ENCODE data around the gene ACER2. TPM values are rescaled to one million over a fixed set of nuclear protein-coding genes. Genes with fewer than 3 reads are reported as not detected.

The ACER2 gene
- total RNA-seq, 3 donors from 2014 or later (not counting 1 experiment from before 2014, with no cell fraction given): 0.61 to 1.3 (median 1.2) TPM

- ATAC-seq (no peak), DNase-seq (no peak)
- Histone ChIP-seq H3K36me3 (ENCODE audit: control insufficient read depth, insufficient read depth, low read length) (no peaks in the 10 kb centered on the region), H3K4me1 (ENCODE audit: control insufficient read depth, insufficient read depth, low read length) (peaks cover 4% of the 10 kb centered on the region), H3K27ac (ENCODE audit: low read length) (no peak overlapping the region), H3K27me3 (ENCODE audit: control insufficient read depth, insufficient read depth, low read length) (no peaks in the 10 kb centered on the region), H3K9me3 (ENCODE audit: control insufficient read depth, insufficient read depth, low read length) (no peaks in the 10 kb centered on the region), H3K4me3 (ENCODE audit: low read length) (no peak overlapping the region)
- no peak overlapping the region for H3K27ac Mint-ChIP-seq
- intact Hi-C loops (cut with micrococcal nuclease): loop anchor here (10.0 kb wide), 1 partner anchor 1448 kb away; no protein-coding TSS in a partner anchor
- H3K36me3 Mint-ChIP-seq: no peaks in the 10 kb centered on the region
- 94% methylated on average over 1 of the region's 1 CpG for WGBS (ENCODE audit: insufficient coverage)
- no peaks in the 10 kb centered on the region for H3K9me3 Mint-ChIP-seq
- peaks cover 9 to 26% of the 10 kb centered on the region in 2 donors for H3K27me3 Mint-ChIP-seq (ENCODE audit: low read depth in 2 of 2)
- peaks cover 9 to 10% of the 10 kb centered on the region in 2 donors for H3K4me1 Mint-ChIP-seq
- H3K4me3 Mint-ChIP-seq: no peak overlapping the region
- no peak for TF ChIP-seq CTCF (IDR thresholded peaks at IDR 0.05)
These were observed 88.5 kb downstream of the ACER2 start for GRCh38 chr9:19497276-19497675.

- peaks cover 7 to 8% of the 10 kb centered on the region in 2 donors for H3K4me1 Mint-ChIP-seq
- TF ChIP-seq CTCF (IDR thresholded peaks at IDR 0.05): no peak
- no peaks in the 10 kb centered on the region for H3K9me3 Mint-ChIP-seq
- no peak for ATAC-seq
- no peak for DNase-seq
- H3K27me3 ChIP-seq (ENCODE audit: control insufficient read depth, insufficient read depth, low read length): no peaks in the 10 kb centered on the region
- intact Hi-C loops (cut with micrococcal nuclease): loop anchor here (10.0 kb wide), 1 partner anchor 1447 kb away; no protein-coding TSS in a partner anchor
- H3K27me3 Mint-ChIP-seq (ENCODE audit: low read depth in 2 of 2): peaks cover 13 to 20% of the 10 kb centered on the region in 2 donors
- no peak overlapping the region for H3K4me3 ChIP-seq (ENCODE audit: low read length)
- H3K27ac ChIP-seq (ENCODE audit: low read length): no peak overlapping the region
- no peak overlapping the region for H3K4me3 Mint-ChIP-seq
- no peak overlapping the region for H3K27ac Mint-ChIP-seq
- no peaks in the 10 kb centered on the region for H3K36me3 Mint-ChIP-seq
- H3K36me3 ChIP-seq (ENCODE audit: control insufficient read depth, insufficient read depth, low read length): no peaks in the 10 kb centered on the region
- H3K4me1 ChIP-seq (ENCODE audit: control insufficient read depth, insufficient read depth, low read length): peaks cover 4% of the 10 kb centered on the region
- H3K9me3 ChIP-seq (ENCODE audit: control insufficient read depth, insufficient read depth, low read length): no peaks in the 10 kb centered on the region
These were observed 89.2 kb downstream of the ACER2 start for GRCh38 chr9:19498015-19498414.

Other genes with a start within 250 kb of the ACER2 start
- gene DENND4C, start 178.3 kb upstream of the ACER2 start, total RNA-seq: 100 to 1,000 TPM in 2 of 3 donors, 10 to 100 TPM in 1; 82.6 to 115 (median 100) TPM
- gene RPS6, start 28.8 kb upstream of the ACER2 start, total RNA-seq: 1,000 to 10,000 TPM; 1,207 to 1,412 (median 1,371) TPM